ENCODE measurements around the gene MYL6.

GRCh38 chr12:56160193-56160763 lies 2.1 kb downstream of the MYL6 start:
- TF ChIP-seq CTCF (IDR thresholded peaks at IDR 0.05): no peak
- TF ChIP-seq POLR2AphosphoS5 (IDR thresholded peaks at IDR 0.05; ENCODE audit: low read depth, low read length): peak; percentile 46
- no peak for TF ChIP-seq REST (IDR thresholded peaks at IDR 0.05; ENCODE audit: insufficient read depth in 1 of 2, low read depth in 2 of 2, low read length in 1 of 2)
- no peak for TF ChIP-seq TCF7L2 (IDR thresholded peaks at IDR 0.05; ENCODE audit: low read depth, low read length)

All from Panc1 (cell line).